ENCODE results near the gene PLAAT4.

GRCh38 chr11:63530021-63530420 lies 6.6 kb upstream of the PLAAT4 start:
- TF ChIP-seq CTCF (IDR thresholded peaks at IDR 0.05): no peak
- no peak for TF ChIP-seq POLR2A (IDR thresholded peaks at IDR 0.05)
